ENCODE results near the gene MED27. TPM values are rescaled to one million over a fixed set of nuclear protein-coding genes. Genes with fewer than 3 reads are reported as not detected.

MED27 gene
- total and polyA plus RNA-seq, 2 of the 8 experiments (the other 6 are each of a cell fraction or from before 2014, with no cell fraction given) = 29.9 to 56.5 TPM

GRCh38 chr9:131874916-131875670 is 204.6 kb downstream of the MED27 start (continued):
- no peak for TF ChIP-seq CTCF (IDR thresholded peaks at IDR 0.05; ENCODE audit: control extremely low read depth in 1 of 3, insufficient read depth in 1 of 3, low read depth in 1 of 3, low read length in 3 of 3)
- TF ChIP-seq CBX5 (IDR thresholded peaks at IDR 0.05; ENCODE audit: low read depth, low read length) = no peak
- TF ChIP-seq GABPA (IDR thresholded peaks at IDR 0.05; ENCODE audit: borderline replicate concordance, insufficient read depth, low read length) = no peak
- no peak for TF ChIP-seq CHD2 (IDR thresholded peaks at IDR 0.05; ENCODE audit: low read length)
- TF ChIP-seq TAF1 (IDR thresholded peaks at IDR 0.05; ENCODE audit: low read depth, low read length) = no peak
- TF ChIP-seq RXRA (IDR thresholded peaks at IDR 0.05; ENCODE audit: insufficient read depth, low read depth, low read length) = no peak
- no peak for TF ChIP-seq JUN (IDR thresholded peaks at IDR 0.05; ENCODE audit: low read depth, low read length)
- TF ChIP-seq BACH1 (IDR thresholded peaks at IDR 0.05; ENCODE audit: low read length) = no peak
- no peak for TF ChIP-seq TEAD4 (IDR thresholded peaks at IDR 0.05; ENCODE audit: low read depth, low read length)
